Measurements from ENCODE around the gene PRICKLE2.
A peak's percentile ranks its signal among the peaks of the same experiment; 100 is the strongest.

Gene PRICKLE2

GRCh38 chr3:64088408-64089205 is 136.7 kb downstream of the PRICKLE2 start:
- Histone ChIP-seq H3K27ac (ENCODE audit: extremely low read depth, low read depth, low read length) (peak overlapping the region; percentile 66), H3K36me3 (ENCODE audit: control insufficient read depth in 2 of 2, insufficient read depth in 1 of 2, low read length in 2 of 2) (no peaks in the 10 kb centered on the region), H3K4me3 (ENCODE audit: low read depth, low read length) (no peak overlapping the region), H3K4me1 (ENCODE audit: control insufficient read depth, insufficient read depth, low read length) (peaks cover 6% of the 10 kb centered on the region), H3K9me3 (ENCODE audit: control insufficient read depth, insufficient read depth, low read depth, low read length) (no peaks in the 10 kb centered on the region)
- ChIA-PET CTCF (interaction anchor here (1.2 kb wide), 1 partner anchor 57 kb away, joined by 4 read pairs; no protein-coding TSS in a partner anchor), POLR2A (interaction anchor here (0.7 kb wide), 1 partner anchor 15 kb away, joined by 3 read pairs; no protein-coding TSS in a partner anchor)
- TF ChIP-seq OSR2 (tag by site-specific recombination; IDR thresholded peaks at IDR 0.05) (peak; percentile 79), ZXDB (tag by site-specific recombination; IDR thresholded peaks at IDR 0.05) (0 out of 2 replicates have a peak, but pooled peaks have one; percentile 33), ZNF600 (tag by site-specific recombination; IDR thresholded peaks at IDR 0.05) (no peak), ZEB2 (tag by site-specific recombination; IDR thresholded peaks at IDR 0.05) (peak; percentile 90), TRIM28 (IDR thresholded peaks at IDR 0.05; ENCODE audit: borderline replicate concordance, low read length) (peak; percentile 3; the same call in 1 of the 2 replicates), ZNF184 (tag by site-specific recombination; IDR thresholded peaks at IDR 0.05) (0 out of 2 replicates have a peak, but pooled peaks have one; percentile 25), ZNF132 (tag by site-specific recombination; IDR thresholded peaks at IDR 0.05; ENCODE audit: borderline replicate concordance) (no peak), SCRT2 (tag by site-specific recombination; IDR thresholded peaks at IDR 0.05) (peak; percentile 92), ZBTB44 (tag by site-specific recombination; IDR thresholded peaks at IDR 0.05) (0 out of 2 replicates have a peak, but pooled peaks have one; percentile 29), ZNF596 (tag by site-specific recombination; IDR thresholded peaks at IDR 0.05) (0 out of 2 replicates have a peak, but pooled peaks have one; percentile 37), ZBTB17 (tag by site-specific recombination; IDR thresholded peaks at IDR 0.05) (peak; percentile 31; the same call in 1 of the 2 replicates), INSM2 (tag by site-specific recombination; IDR thresholded peaks at IDR 0.05) (peak; percentile 40; the same call in 1 of the 2 replicates), ZNF843 (tag by site-specific recombination; IDR thresholded peaks at IDR 0.05) (peak; percentile 85), ZNF398 (tag by site-specific recombination; IDR thresholded peaks at IDR 0.05) (peak; percentile 81), ZNF366 (tag by site-specific recombination; conservative IDR thresholded peaks at IDR 0.05) (peak; percentile 73), ZIC2 (tag by site-specific recombination; IDR thresholded peaks at IDR 0.05) (0 out of 2 replicates have a peak, but pooled peaks have one; percentile 32), PRDM4 (tag by site-specific recombination; IDR thresholded peaks at IDR 0.05) (0 out of 2 replicates have a peak, but pooled peaks have one; percentile 42), IKZF3 (tag by site-specific recombination; IDR thresholded peaks at IDR 0.05) (peak; percentile 65), KLF1 (tag by site-specific recombination; IDR thresholded peaks at IDR 0.05) (no peak), ZNF341 (tag by site-specific recombination; IDR thresholded peaks at IDR 0.05; ENCODE audit: low read depth) (no peak), ZNF174 (tag by site-specific recombination; IDR thresholded peaks at IDR 0.05) (no peak), FEZF1 (tag by site-specific recombination; IDR thresholded peaks at IDR 0.05) (peak; percentile 79), ZNF48 (tag by site-specific recombination; IDR thresholded peaks at IDR 0.05) (no peak), WT1 (tag by site-specific recombination; IDR thresholded peaks at IDR 0.05) (peak; percentile 82), KLF8 (tag by site-specific recombination; IDR thresholded peaks at IDR 0.05) (peak; percentile 61; the same call in 1 of the 2 replicates), MZF1 (tag by site-specific recombination; IDR thresholded peaks at IDR 0.05; ENCODE audit: borderline replicate concordance) (peak; percentile 56; the same call in 1 of the 2 replicates), ZNF394 (tag by site-specific recombination; IDR thresholded peaks at IDR 0.05; ENCODE audit: borderline replicate concordance) (0 out of 2 replicates have a peak, but pooled peaks have one; percentile 13)

Measured in HEK293 (cell line).